ENCODE results near the gene CCDC82.

DNA sequence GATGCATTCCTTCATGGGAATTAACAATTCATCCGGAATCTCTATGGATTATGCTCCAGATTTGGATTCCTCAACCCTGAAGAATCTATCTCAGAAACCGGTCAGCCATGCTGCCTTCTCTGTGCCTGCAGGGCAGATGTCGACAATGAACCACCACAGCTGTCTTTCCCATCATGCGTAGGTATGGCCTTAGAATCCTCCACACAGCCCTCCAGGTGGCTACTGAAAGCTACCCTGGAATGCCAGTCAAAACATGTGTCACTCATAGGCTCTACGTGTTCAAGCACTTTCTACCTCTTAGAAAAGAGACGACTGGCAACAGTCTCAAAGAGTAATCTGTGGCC, 66.1 kb downstream of the CCDC82 start:
- TF ChIP-seq CTCF (IDR thresholded peaks at IDR 0.05) = no peak
- TF ChIP-seq POLR2A (IDR thresholded peaks at IDR 0.05) = no peak
- no peak for TF ChIP-seq EP300 (IDR thresholded peaks at IDR 0.05)
- no peak for TF ChIP-seq POLR2AphosphoS5 (IDR thresholded peaks at IDR 0.05)
